Measurements from ENCODE around the gene SVOP.

SVOP gene

GRCh38 chr12:108916336-108916735 lies 104.5 kb downstream of the SVOP start:
- no peak overlapping the region for H3K27ac Mint-ChIP-seq
- DNase-seq (ENCODE audit: low spot score in 2 of 2), result no peak

GRCh38 chr12:108915632-108916133 lies 105.2 kb downstream of the SVOP start:
- peaks cover 4% of the 10 kb centered on the region for H3K27me3 Mint-ChIP-seq
- H3K9me3 Mint-ChIP-seq, result peaks cover 2% of the 10 kb centered on the region
- no peak overlapping the region for H3K4me3 Mint-ChIP-seq
- no peak for DNase-seq (ENCODE audit: low spot score in 2 of 2)
- no peaks in the 10 kb centered on the region for H3K36me3 Mint-ChIP-seq
- no peak overlapping the region for H3K27ac Mint-ChIP-seq
- H3K4me1 Mint-ChIP-seq, result peaks cover 4% of the 10 kb centered on the region
- ATAC-seq (ENCODE audit: low read depth), result no peak

More at GRCh38 chr12:108916336-108916735, 104.5 kb downstream of the SVOP start:
- Mint-ChIP-seq H3K27me3 (peaks cover 4% of the 10 kb centered on the region), H3K36me3 (no peaks in the 10 kb centered on the region), H3K4me1 (peaks cover 4% of the 10 kb centered on the region), H3K9me3 (peaks cover 2% of the 10 kb centered on the region), H3K4me3 (no peak overlapping the region)
- no peak for ATAC-seq (ENCODE audit: low read depth)

DNA sequence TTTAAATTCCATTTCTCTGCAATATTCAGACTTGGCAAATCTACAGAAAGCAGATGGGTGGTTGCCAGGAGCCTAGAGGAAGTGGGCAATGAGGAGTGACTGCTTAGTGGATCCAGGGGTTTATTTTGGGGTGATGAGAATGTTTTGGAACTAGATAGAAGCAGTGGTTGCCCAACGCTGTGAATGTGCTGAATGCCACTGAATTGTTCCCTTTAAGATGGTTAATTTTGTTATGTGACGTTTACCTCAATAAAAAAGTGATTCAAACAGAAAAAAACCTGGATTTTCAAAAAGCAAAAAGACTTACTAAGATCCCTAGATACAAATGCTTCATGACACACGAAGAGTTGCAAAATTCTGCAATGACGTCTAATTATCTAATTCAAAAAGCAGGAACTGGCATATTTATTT lies 106.7 kb downstream of the SVOP start:
- no peak overlapping the region for H3K4me3 Mint-ChIP-seq
- no peaks in the 10 kb centered on the region for H3K36me3 Mint-ChIP-seq
- DNase-seq (ENCODE audit: low spot score in 2 of 2), result no peak
- H3K9me3 Mint-ChIP-seq, result no peaks in the 10 kb centered on the region
- H3K27me3 Mint-ChIP-seq, result peaks cover 4% of the 10 kb centered on the region
- H3K27ac Mint-ChIP-seq, result no peak overlapping the region
- ATAC-seq (ENCODE audit: low read depth), result no peak
- peaks cover 4% of the 10 kb centered on the region for H3K4me1 Mint-ChIP-seq

GRCh38 chr12:108912361-108912760 lies 108.5 kb downstream of the SVOP start:
- Mint-ChIP-seq H3K4me3 (no peak overlapping the region), H3K27ac (no peak overlapping the region), H3K36me3 (no peaks in the 10 kb centered on the region), H3K27me3 (peaks cover 4% of the 10 kb centered on the region), H3K9me3 (no peaks in the 10 kb centered on the region), H3K4me1 (peaks cover 4% of the 10 kb centered on the region)
- no peak for DNase-seq (ENCODE audit: low spot score in 2 of 2)
- no peak for ATAC-seq (ENCODE audit: low read depth)

GRCh38 chr12:108911915-108912314 lies 109.0 kb downstream of the SVOP start:
- Mint-ChIP-seq H3K27me3 (peaks cover 4% of the 10 kb centered on the region), H3K4me1 (peaks cover 7% of the 10 kb centered on the region), H3K27ac (no peak overlapping the region), H3K36me3 (no peaks in the 10 kb centered on the region), H3K4me3 (no peak overlapping the region), H3K9me3 (no peaks in the 10 kb centered on the region)
- no peak for DNase-seq (ENCODE audit: low spot score in 2 of 2)
- ATAC-seq (ENCODE audit: low read depth), result no peak

DNA sequence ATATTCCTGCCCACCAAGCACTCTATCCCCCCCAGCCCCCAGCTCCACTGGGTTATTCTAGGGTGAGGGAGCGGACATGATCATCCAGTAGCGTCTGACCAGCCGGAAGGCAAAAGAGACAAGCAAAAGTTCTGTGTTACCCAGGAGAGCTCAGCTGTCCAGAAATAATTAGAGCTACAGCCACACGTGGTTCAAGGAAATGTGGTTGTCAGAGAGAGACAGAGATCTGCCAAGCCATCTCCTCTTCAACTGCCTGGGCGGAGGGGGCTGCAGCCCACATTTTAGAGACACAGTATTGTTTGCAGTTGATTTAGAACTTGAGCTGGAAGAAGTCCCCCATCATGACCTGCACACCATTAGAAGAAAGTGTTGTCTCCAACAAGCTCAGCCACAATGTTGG lies 110.5 kb downstream of the SVOP start:
- Mint-ChIP-seq H3K4me3 (no peak overlapping the region), H3K27me3 (peaks cover 4% of the 10 kb centered on the region), H3K9me3 (no peaks in the 10 kb centered on the region), H3K36me3 (no peaks in the 10 kb centered on the region), H3K4me1 (peaks cover 11% of the 10 kb centered on the region), H3K27ac (no peak overlapping the region)
- DNase-seq (ENCODE audit: low spot score in 2 of 2) (no peak), ATAC-seq (ENCODE audit: low read depth) (no peak)

- ATAC-seq (ENCODE audit: low read depth) (no peak), DNase-seq (ENCODE audit: low spot score in 2 of 2) (no peak)
- Mint-ChIP-seq H3K36me3 (no peaks in the 10 kb centered on the region), H3K27ac (no peak overlapping the region), H3K9me3 (no peaks in the 10 kb centered on the region), H3K4me1 (peaks cover 7% of the 10 kb centered on the region), H3K4me3 (no peak overlapping the region), H3K27me3 (peaks cover 3% of the 10 kb centered on the region)
These were observed 113.0 kb downstream of the SVOP start for GRCh38 chr12:108907839-108908351.

DNA sequence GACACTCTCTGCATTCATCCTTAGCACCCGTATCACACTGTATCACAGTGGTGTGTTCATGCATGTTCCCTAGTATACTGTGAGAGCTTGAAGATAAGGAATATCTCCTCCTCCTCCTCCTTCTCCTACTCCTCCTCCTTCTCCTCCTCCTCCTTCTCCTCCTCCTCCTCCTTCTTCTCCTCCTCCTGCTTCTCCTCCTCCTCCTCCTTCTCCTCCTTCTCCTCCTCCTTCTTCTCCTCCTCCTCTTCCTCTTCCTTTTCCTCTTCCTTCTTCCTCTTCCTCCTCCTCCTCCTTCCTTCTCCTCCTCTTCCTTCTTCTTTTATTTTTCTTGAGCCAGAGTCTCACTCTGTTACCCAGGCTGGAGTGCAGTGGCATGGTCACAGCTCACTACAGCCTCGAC lies 113.9 kb downstream of the SVOP start:
- ATAC-seq (ENCODE audit: low read depth) (no peak), DNase-seq (ENCODE audit: low spot score in 2 of 2) (no peak)
- no peak overlapping the region for H3K4me3 Mint-ChIP-seq
- H3K27ac Mint-ChIP-seq, result no peak overlapping the region
- peaks cover 7% of the 10 kb centered on the region for H3K4me1 Mint-ChIP-seq
- H3K9me3 Mint-ChIP-seq, result no peaks in the 10 kb centered on the region
- no peaks in the 10 kb centered on the region for H3K36me3 Mint-ChIP-seq
- peaks cover 1% of the 10 kb centered on the region for H3K27me3 Mint-ChIP-seq

DNA sequence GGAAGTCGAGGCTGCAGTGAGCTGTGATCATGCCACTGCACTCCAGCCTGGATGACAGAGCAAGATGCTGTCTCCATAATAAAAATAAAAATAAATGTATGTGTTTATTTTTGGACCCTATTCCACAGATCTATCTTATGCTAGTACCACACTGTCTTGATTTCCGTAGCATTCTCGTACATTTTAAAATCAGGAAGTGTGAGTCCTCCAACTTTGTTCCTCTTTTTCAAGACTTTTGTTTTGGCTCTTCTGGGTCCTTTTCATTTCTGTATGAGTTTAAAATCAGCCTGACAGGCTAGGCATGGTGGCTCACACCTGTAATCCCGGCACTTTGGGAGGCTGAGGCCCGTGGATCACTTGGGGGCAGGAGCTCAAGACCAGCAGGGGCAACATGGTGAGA lies 115.1 kb downstream of the SVOP start:
- Mint-ChIP-seq H3K27me3 (peaks cover 1% of the 10 kb centered on the region), H3K27ac (no peak overlapping the region), H3K4me1 (peaks cover 7% of the 10 kb centered on the region), H3K9me3 (no peaks in the 10 kb centered on the region), H3K36me3 (no peaks in the 10 kb centered on the region), H3K4me3 (peak overlapping the region; percentile 45)
- ATAC-seq (ENCODE audit: low read depth) (peak; percentile 96), DNase-seq (ENCODE audit: low spot score in 2 of 2) (peak in 1 of 2 donors; percentile 21)

DNA sequence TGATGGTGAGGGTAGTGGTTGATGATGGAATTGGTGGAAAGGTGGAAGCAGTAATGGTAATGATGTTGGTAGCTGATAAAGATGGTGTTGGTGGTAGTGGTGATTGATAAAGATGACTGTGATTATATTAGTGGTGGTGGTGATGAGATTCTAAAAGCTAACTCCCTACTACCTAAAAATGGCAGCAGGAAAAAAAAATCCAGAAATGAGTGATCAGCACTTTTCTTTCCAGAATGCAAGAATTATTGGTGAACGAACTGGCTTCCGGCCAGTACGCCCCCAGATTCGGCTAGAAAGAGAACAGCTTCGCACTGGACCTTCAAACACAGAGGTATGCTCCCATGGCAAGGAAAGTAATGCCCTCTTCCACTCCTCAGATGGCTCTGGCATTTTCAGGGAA lies 121.7 kb downstream of the SVOP start:
- Mint-ChIP-seq H3K9me3 (peaks cover 3% of the 10 kb centered on the region), H3K4me1 (peaks cover 4% of the 10 kb centered on the region), H3K27me3 (peaks cover 9% of the 10 kb centered on the region), H3K4me3 (no peak overlapping the region), H3K27ac (no peak overlapping the region), H3K36me3 (no peaks in the 10 kb centered on the region)
- no peak for DNase-seq (ENCODE audit: low spot score in 2 of 2)
- ATAC-seq (ENCODE audit: low read depth), result no peak

DNA sequence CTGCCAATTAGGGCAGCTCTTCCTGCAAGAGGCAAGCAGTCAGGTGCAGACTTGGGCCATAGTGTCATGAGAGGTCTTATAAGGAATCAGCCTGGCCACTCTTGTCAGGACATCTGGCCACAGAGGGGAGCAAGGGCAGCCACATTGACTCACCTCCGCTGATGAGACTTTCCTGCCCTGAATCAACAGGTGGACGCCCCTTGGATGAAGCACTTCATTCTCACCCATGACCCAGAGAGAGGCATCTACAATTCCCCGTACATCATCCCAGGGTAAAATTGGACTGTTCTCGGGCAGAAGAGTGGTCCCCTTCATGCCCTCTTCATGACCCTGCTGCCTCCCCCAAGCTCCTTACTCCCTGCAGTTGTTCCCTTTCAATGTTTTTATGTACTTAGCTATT lies 124.1 kb downstream of the SVOP start:
- H3K27me3 Mint-ChIP-seq, result peaks cover 8% of the 10 kb centered on the region
- H3K9me3 Mint-ChIP-seq, result peaks cover 3% of the 10 kb centered on the region
- no peak overlapping the region for H3K4me3 Mint-ChIP-seq
- H3K4me1 Mint-ChIP-seq, result peaks cover 4% of the 10 kb centered on the region
- no peak for DNase-seq (ENCODE audit: low spot score in 2 of 2)
- H3K36me3 Mint-ChIP-seq, result no peaks in the 10 kb centered on the region
- no peak for ATAC-seq (ENCODE audit: low read depth)
- H3K27ac Mint-ChIP-seq, result no peak overlapping the region

- no peak overlapping the region for H3K27ac Mint-ChIP-seq
- peaks cover 8% of the 10 kb centered on the region for H3K27me3 Mint-ChIP-seq
- no peak overlapping the region for H3K4me3 Mint-ChIP-seq
These were observed 124.5 kb downstream of the SVOP start for GRCh38 chr12:108896336-108896735.

DNA sequence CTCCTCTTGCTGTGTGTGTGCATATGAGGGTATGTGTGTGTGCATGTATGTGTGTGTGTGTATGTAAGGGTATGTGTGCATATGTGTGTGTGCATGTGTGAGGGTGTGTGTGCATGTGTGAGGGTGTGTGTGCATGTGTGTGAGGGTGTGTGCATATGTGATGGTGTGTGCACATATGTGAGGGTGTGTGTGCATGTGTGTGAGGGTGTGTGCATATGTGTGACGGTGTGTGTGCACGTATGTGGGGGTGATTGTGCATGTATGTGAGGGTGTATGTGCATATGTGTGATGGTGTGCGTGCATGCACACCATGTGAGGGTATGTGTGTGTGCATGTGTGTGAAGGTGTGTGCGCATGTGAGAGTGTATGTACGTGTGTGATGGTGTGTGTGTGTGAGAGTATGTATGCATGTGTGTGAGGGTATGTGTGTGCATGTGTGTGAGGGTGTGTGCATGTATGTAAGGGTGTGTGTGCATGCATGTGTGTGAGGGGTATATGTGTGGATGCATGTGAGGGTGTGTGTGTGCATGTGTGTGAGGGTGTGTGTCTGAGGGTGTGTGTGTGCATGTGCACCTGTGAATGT lies 125.6 kb downstream of the SVOP start:
- Mint-ChIP-seq H3K36me3 (no peaks in the 10 kb centered on the region), H3K9me3 (peaks cover 5% of the 10 kb centered on the region), H3K27ac (no peak overlapping the region), H3K4me3 (no peak overlapping the region), H3K4me1 (peaks cover 4% of the 10 kb centered on the region), H3K27me3 (peaks cover 7% of the 10 kb centered on the region)
- DNase-seq (ENCODE audit: low spot score in 2 of 2), result no peak
- ATAC-seq (ENCODE audit: low read depth), result no peak

More at GRCh38 chr12:108896336-108896735, 124.5 kb downstream of the SVOP start:
- Mint-ChIP-seq H3K36me3 (no peaks in the 10 kb centered on the region), H3K4me1 (peaks cover 4% of the 10 kb centered on the region), H3K9me3 (peaks cover 3% of the 10 kb centered on the region)
- ATAC-seq (ENCODE audit: low read depth) (no peak), DNase-seq (ENCODE audit: low spot score in 2 of 2) (no peak)

DNA sequence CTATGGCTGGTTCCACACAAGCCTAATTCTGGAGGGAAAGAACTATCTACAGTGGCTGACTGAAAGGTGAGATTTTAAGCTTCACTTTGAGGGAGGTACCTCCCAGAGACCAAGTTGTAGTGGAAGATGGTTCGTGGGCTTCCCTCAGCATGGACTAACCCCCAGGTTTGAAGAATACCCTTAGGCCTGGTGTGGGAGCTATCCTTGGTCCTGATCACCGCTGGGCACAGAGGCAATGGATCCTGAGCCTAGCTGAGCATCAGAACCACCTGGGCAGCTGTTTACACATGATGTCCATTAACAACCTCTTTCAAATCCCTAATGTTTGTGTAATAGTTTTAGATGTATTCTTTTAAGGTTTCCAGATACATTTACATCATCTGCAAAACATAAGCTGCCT lies 130.7 kb downstream of the SVOP start:
- ATAC-seq (ENCODE audit: low read depth) (no peak), DNase-seq (ENCODE audit: low spot score in 2 of 2) (no peak)
- Mint-ChIP-seq H3K27ac (no peak overlapping the region), H3K4me3 (no peak overlapping the region), H3K9me3 (peaks cover 5% of the 10 kb centered on the region), H3K27me3 (peaks cover 2% of the 10 kb centered on the region), H3K36me3 (no peaks in the 10 kb centered on the region), H3K4me1 (peaks cover 4% of the 10 kb centered on the region)

DNA sequence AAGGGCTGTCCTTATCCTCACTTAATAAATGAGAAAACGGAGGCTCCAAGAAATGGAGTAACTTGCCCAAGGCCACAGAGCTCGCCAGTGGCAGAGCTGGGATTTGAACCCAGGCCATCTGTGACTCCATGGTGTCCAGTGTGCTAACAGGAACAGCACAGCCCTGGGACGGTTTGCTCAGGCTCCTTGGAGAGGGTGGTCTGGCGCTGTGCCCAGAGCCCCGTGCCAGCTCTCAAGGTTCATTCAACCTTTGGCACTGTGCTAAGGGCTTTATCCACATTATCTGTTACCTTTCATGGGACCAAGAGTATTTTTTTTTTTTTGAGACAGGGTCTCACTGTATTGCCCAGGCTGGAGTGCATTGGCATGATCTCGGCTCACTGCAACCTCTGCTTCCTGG lies 132.8 kb downstream of the SVOP start:
- H3K9me3 Mint-ChIP-seq, result peaks cover 5% of the 10 kb centered on the region
- H3K27ac Mint-ChIP-seq, result no peak overlapping the region
- no peak for ATAC-seq (ENCODE audit: low read depth)
- DNase-seq (ENCODE audit: low spot score in 2 of 2), result no peak
- H3K4me3 Mint-ChIP-seq, result no peak overlapping the region
- H3K27me3 Mint-ChIP-seq, result no peaks in the 10 kb centered on the region
- no peaks in the 10 kb centered on the region for H3K36me3 Mint-ChIP-seq
- peaks cover 2% of the 10 kb centered on the region for H3K4me1 Mint-ChIP-seq

Data from memory B cell (primary cell).